NCI-H1092 treated with DMSO at 0.1 percent for 48 hours (cell line): ENCODE results near the gene PRSS53.
A peak's percentile ranks its signal among the peaks of the same experiment; 100 is the strongest.
"Not testable (repeated sequence)": the region's sequence is repeated elsewhere in the genome, so short reads cannot be mapped to it uniquely, and the experiment has no call there.

Experiments
- DNase-seq: peaks from one replicate; lab custom pipeline; 2025; lab: John Stamatoyannopoulos, UW

The PRSS53 gene

GRCh38 chr16:31088459-31089183, at the start of gene PRSS53:
TSS of gene PRSS53 (minus strand) at chr16:31088943. CDS start at chr16:31088809, 134 bp downstream.
- peak; percentile 11 for DNase-seq

- not testable (repeated sequence) for DNase-seq
These were observed 48.2 kb upstream of the PRSS53 start for GRCh38 chr16:31136822-31137499.

GRCh38 chr16:31136287-31136662, 47.5 kb upstream of the PRSS53 start:
- no peak for DNase-seq

GRCh38 chr16:31135535-31136286, 47.0 kb upstream of the PRSS53 start, which contains the start of gene PRSS8:
TSS of gene PRSS8 (minus strand) at chr16:31135727. CDS start at chr16:31135498, 229 bp downstream.
- DNase-seq = no peak

- DNase-seq = peak; percentile 57
These were observed 46.1 kb upstream of the PRSS53 start for GRCh38 chr16:31134625-31135534.

- DNase-seq = peak; percentile 16
These were observed 45.4 kb upstream of the PRSS53 start for GRCh38 chr16:31134091-31134571.

- no peak for DNase-seq
These were observed 44.3 kb upstream of the PRSS53 start for GRCh38 chr16:31133046-31133501.

GRCh38 chr16:31132303-31132979, 43.7 kb upstream of the PRSS53 start:
- DNase-seq = no peak

GRCh38 chr16:31131841-31132271, 43.1 kb upstream of the PRSS53 start:
- no peak for DNase-seq

- no peak for DNase-seq
These were observed 42.7 kb upstream of the PRSS53 start for GRCh38 chr16:31131416-31131815.

- no peak for DNase-seq
These were observed 42.2 kb upstream of the PRSS53 start for GRCh38 chr16:31130899-31131298.

- no peak for DNase-seq
These were observed 41.7 kb upstream of the PRSS53 start for GRCh38 chr16:31130336-31130891.

GRCh38 chr16:31129568-31130335, 41.0 kb upstream of the PRSS53 start:
- no peak for DNase-seq

GRCh38 chr16:31128711-31129567, 40.2 kb upstream of the PRSS53 start:
- DNase-seq = no peak

GRCh38 chr16:31127182-31127581, 38.4 kb upstream of the PRSS53 start:
- no peak for DNase-seq

- DNase-seq = no peak
These were observed 37.1 kb upstream of the PRSS53 start for GRCh38 chr16:31125844-31126243.

GRCh38 chr16:31120129-31120528, 31.4 kb upstream of the PRSS53 start:
- DNase-seq = no peak
